ACHN (cell line): Measurements from ENCODE around the gene IL21.
"Not testable (repeated sequence)": the region's sequence is repeated elsewhere in the genome, so short reads cannot be mapped to it uniquely, and the experiment has no call there.

Experiments used
- DNase-seq: peaks from one replicate; pipeline ENCODE4 v3.0.0-alpha.2; 2015
- in situ Hi-C: cut with HindIII; loops from 2 replicates; pipeline ENCODE4 v1.10.0; 2017; ENCODE audit warnings: low sequenced_read_pairs, low pct_ligation_motif_present, low pct_unique_long_range_greater_than_20kb

The IL21 gene

GRCh38 chr4:122621016-122621507 lies at the start of gene IL21:
Gene IL21, minus strand, starts transcription at chr4:122621066. Its CDS starts 55 bp downstream, at chr4:122621011.
- DNase-seq: no peak
- in situ Hi-C loops: loop anchor here (25.0 kb wide), 1 partner anchor 291 kb away; the partner anchor contains the start of gene NUDT6

DNA sequence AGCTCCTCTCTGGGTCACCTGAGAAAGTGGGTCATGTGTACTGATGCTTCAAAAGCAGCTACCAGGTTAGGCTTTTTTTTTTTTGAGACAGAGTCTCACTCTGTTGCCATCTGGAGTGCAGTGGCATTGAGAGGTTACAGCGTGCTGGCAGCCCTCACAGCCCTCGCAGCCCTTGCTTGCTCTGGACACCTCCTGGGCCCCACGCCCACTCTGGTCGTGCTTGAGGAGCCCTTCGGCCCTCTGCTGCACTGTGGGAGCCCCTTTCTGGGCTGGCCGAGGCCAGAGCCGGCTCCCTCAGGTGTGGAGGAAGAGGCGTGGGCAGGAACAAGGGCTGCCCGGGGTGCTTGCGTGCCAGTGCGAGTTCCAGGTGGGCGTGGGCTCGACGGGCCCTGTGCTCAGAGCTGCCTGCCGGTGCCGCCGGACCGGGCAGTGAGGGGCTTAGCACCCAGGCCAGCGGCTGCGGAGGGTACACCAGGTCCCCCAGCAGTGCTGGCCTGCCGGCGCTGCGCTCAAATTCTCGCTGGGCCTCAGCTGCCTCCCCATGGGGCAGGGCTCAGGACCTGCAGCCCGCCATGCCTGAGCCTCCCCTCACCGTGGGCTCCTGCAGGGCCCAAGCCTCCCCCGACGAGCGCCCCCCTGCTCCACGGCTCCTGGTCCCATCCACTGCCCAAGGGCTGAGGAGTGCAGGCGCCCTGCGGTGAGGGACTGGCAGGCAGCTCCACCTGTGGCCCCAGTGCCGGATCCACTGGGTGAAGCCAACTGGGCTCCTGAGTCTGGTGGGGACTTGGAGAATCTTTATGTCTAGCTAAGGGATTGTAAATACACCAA lies 49.3 kb upstream of the IL21 start:
- in situ Hi-C loops: no loop called here
- DNase-seq: no peak

GRCh38 chr4:122668241-122668640 lies 47.4 kb upstream of the IL21 start:
- in situ Hi-C loops: no loop called here
- no peak for DNase-seq

GRCh38 chr4:122666527-122667245 lies 45.8 kb upstream of the IL21 start:
- in situ Hi-C loops: no loop called here
- peak; percentile 87 for DNase-seq

GRCh38 chr4:122665161-122665929 lies 44.5 kb upstream of the IL21 start:
- in situ Hi-C loops: no loop called here
- DNase-seq: no peak

GRCh38 chr4:122663814-122664610 lies 43.1 kb upstream of the IL21 start:
- peak; percentile 16 for DNase-seq
- in situ Hi-C loops: no loop called here

DNA sequence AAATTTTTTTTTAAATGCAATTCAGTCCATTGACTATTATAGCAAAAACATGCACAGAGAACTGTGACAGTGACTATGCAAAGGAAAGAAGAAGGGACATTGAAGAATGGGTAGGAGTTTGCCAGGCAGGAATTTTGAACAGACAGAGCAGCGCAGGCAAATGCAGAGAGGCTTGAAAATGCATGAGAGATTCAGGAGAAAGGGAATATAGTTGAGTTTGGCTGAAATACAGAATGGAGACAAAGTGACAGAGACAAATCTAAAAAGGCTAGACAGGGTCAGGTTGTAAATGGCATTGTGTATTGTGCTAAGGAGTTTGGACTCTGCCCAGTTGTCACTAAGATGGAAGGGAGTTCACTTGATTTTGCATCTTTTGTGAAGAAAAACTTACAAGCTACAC lies 42.4 kb upstream of the IL21 start:
- DNase-seq: no peak
- in situ Hi-C loops: no loop called here

GRCh38 chr4:122662701-122663100 lies 41.8 kb upstream of the IL21 start:
- DNase-seq: no peak
- in situ Hi-C loops: no loop called here

GRCh38 chr4:122661176-122662160 lies 40.6 kb upstream of the IL21 start:
- DNase-seq: no peak
- in situ Hi-C loops: no loop called here

- in situ Hi-C loops: no loop called here
- DNase-seq: no peak
These were observed 38.0 kb upstream of the IL21 start for GRCh38 chr4:122658818-122659295.

DNA sequence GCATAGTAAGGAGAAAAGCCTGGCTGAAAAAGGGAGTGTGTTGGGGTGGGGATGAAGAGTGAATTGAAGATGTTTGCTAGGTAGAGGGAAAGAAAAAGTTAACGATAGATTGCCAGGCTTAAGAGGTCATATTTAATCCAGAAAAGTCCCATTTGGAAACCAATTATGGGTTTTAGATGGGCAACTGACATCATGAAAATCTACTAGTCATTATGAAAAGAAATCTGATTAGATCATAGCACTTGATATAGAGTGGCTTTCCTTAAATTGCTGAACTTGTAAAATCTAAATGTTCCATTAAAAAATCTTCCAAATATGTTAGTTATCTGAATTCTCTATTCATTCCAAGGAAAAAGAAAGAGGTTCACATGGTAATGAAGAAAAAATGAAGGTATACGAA lies 37.5 kb upstream of the IL21 start:
- no peak for DNase-seq
- in situ Hi-C loops: no loop called here

GRCh38 chr4:122657553-122657952 lies 36.7 kb upstream of the IL21 start:
- no peak for DNase-seq
- in situ Hi-C loops: no loop called here

GRCh38 chr4:122656583-122656982 lies 35.7 kb upstream of the IL21 start:
- in situ Hi-C loops, DNase-seq: not testable (repeated sequence)

GRCh38 chr4:122652379-122652778 lies 31.5 kb upstream of the IL21 start:
- in situ Hi-C loops: no loop called here
- peak; percentile 61 for DNase-seq

DNA sequence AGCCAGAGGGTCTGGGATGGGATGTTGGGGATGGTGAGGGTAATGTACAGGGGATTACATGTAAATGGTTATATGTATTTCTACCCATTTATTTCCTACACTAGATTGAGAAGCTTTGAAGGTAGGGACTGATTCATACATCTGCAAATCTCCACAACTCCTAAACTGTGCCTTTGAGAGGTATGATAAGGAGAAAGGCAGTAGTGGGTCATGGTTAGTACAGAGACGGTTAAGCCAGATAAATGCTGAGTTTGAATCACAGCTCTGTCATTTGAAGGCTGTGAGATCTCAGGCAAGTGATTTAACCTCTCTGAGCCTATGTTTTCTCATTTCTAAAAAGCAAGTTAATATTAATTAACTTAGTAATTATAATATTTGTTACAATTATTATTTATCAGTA lies 29.3 kb upstream of the IL21 start:
- in situ Hi-C loops: no loop called here
- no peak for DNase-seq

- no peak for DNase-seq
- in situ Hi-C loops: no loop called here
These were observed 26.8 kb upstream of the IL21 start for GRCh38 chr4:122647656-122648055.

DNA sequence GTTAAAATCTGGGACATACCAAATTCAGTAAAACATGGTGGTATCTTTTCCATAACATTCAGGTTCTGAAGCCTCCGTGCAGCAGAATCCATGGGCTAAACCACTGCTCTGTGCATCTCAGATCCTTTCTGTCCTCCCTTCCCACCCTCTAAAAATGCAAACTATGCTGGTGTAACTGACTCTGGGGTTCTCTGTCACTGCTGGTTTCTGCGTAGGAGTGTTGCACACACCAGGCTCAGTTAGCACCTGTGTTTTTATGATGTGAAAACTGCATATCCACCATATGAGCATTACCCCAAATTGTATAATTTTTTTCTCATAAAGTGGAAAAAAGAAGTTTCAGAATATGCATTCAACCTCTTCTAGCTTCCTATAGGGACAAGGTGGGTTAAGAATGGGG lies 22.4 kb upstream of the IL21 start:
- DNase-seq: no peak
- in situ Hi-C loops: no loop called here
